HepG2 (cell line): Measurements from ENCODE around the gene BIRC5. TPM values are rescaled to one million over a fixed set of nuclear protein-coding genes. Genes with fewer than 3 reads are reported as not detected.
A peak's percentile ranks its signal among the peaks of the same experiment; 100 is the strongest.

Source experiments
- ARNTL ChIP-seq: sonication (generic); formaldehyde crosslinking; IDR thresholded peaks from 2 replicates; pipeline ENCODE4 v1.4.0; 2020; ENCODE audit warnings: mild to moderate bottlenecking, missing genetic modification reagents
- BHLHE40 ChIP-seq: IDR thresholded peaks from 2 replicates; pipeline ENCODE4 v1.6.1; 2011; ENCODE audit warnings: low read length, improper control_type of control experiment
- BORCS8-MEF2B ChIP-seq: sonication (generic); formaldehyde crosslinking; IDR thresholded peaks from 2 replicates; pipeline ENCODE4 v1.8.0; 2022; ENCODE audit warnings: mild to moderate bottlenecking, missing genetic modification reagents
- GZF1 ChIP-seq: sonication (generic); formaldehyde crosslinking; IDR thresholded peaks from 2 replicates; pipeline ENCODE4 v1.5.1; 2020; ENCODE audit warnings: mild to moderate bottlenecking, missing genetic modification reagents
- HNRNPL ChIP-seq: fragments of 200-400 bp; formaldehyde crosslinking; IDR thresholded peaks from 2 replicates; pipeline ENCODE4 v1.6.1; 2017; ENCODE audit warnings: mild to moderate bottlenecking, low read depth, low read length
- HOXA7 ChIP-seq: sonication (generic); formaldehyde crosslinking; IDR thresholded peaks from 2 replicates; pipeline ENCODE4 v1.8.1; 2022; ENCODE audit warnings: mild to moderate bottlenecking, missing genetic modification reagents, moderate library complexity
- MAFG ChIP-seq: sonication (generic); formaldehyde crosslinking; IDR thresholded peaks from 2 replicates; pipeline ENCODE4 v1.5.1; 2020; ENCODE audit warnings: mild to moderate bottlenecking, missing genetic modification reagents
- NCOA5 ChIP-seq: sonication (generic); formaldehyde crosslinking; IDR thresholded peaks from 2 replicates; pipeline ENCODE4 v1.4.0; 2020; ENCODE audit warnings: missing genetic modification reagents
- NCOR1 ChIP-seq: fragments of 200-600 bp; sonication (generic); IDR thresholded peaks from 2 replicates; pipeline ENCODE4 v1.7.0; 2017; ENCODE audit warnings: antibody characterized with exemption, low read length, borderline replicate concordance
- SAFB2 ChIP-seq: sonication (generic); formaldehyde crosslinking; IDR thresholded peaks from 2 replicates; pipeline ENCODE4 v1.5.1; 2020; ENCODE audit warnings: missing genetic modification reagents, low read depth, mild to moderate bottlenecking, borderline replicate concordance
- SALL1 ChIP-seq: sonication (generic); formaldehyde crosslinking; IDR thresholded peaks from 2 replicates; pipeline ENCODE4 v1.8.0; 2022; ENCODE audit warnings: mild to moderate bottlenecking, missing genetic modification reagents
- SSRP1 ChIP-seq: IDR thresholded peaks from 2 replicates; pipeline ENCODE4 v1.6.1; 2016; ENCODE audit warnings: control low read depth
- STAT5B ChIP-seq: sonication (generic); formaldehyde crosslinking; IDR thresholded peaks from 2 replicates; pipeline ENCODE4 v1.4.0; 2020; ENCODE audit warnings: missing genetic modification reagents
- TRIM24 ChIP-seq: sonication (generic); formaldehyde crosslinking; IDR thresholded peaks from 2 replicates; pipeline ENCODE4 v1.8.0; 2022; ENCODE audit warnings: mild to moderate bottlenecking, missing genetic modification reagents
- ZFP1 ChIP-seq: IDR thresholded peaks from 2 replicates; pipeline ENCODE4 v1.6.1; 2016
- ZNF10 ChIP-seq: sonication (generic); formaldehyde crosslinking; IDR thresholded peaks from 2 replicates; pipeline ENCODE4 v1.4.0; 2020; ENCODE audit warnings: mild to moderate bottlenecking, low read depth, missing genetic modification reagents, borderline replicate concordance
- ZNF205 ChIP-seq: IDR thresholded peaks from 2 replicates; pipeline ENCODE4 v1.6.1; 2018; ENCODE audit warnings: missing biosample characterization, missing genetic modification reagents
- ZNF407 ChIP-seq: sonication (generic); formaldehyde crosslinking; IDR thresholded peaks from one replicate; pipeline ENCODE4 v1.5.1; 2020; ENCODE audit warnings: mild to moderate bottlenecking, missing genetic modification reagents; ENCODE audit errors: not compliant biosample characterization
- ZNF674 ChIP-seq: sonication (generic); formaldehyde crosslinking; IDR thresholded peaks from 2 replicates; pipeline ENCODE4 v1.5.0; 2020; ENCODE audit warnings: low read depth, mild to moderate bottlenecking, missing genetic modification reagents
- ZNF7 ChIP-seq: IDR thresholded peaks from 2 replicates; pipeline ENCODE4 v1.6.1; 2016; ENCODE audit warnings: missing biosample characterization, missing genetic modification reagents
- ZNF792 ChIP-seq: IDR thresholded peaks from 2 replicates; pipeline ENCODE4 v1.6.1; 2016
- polyA plus RNA-seq, 8 experiments: library from polyadenylated mRNA; depleted of rRNA in 3 of 8; stranded (reverse) in 7 of 8; unstranded in 1 of 8; fragments of >200 nt; fragmentation: Illumina TruSeq in 4 of 8; extraction: Trizol in 4 of 8; gene quantifications; 2 replicates each; pipeline versions ENCODE4 v1.2.1 to v1.2.3, GENCODE V29; 2011 to 2016; ENCODE audit warnings: low read depth in 4 of 8, missing spikeins in 1 of 8, mixed read lengths in 1 of 8; ENCODE audit not compliant: insufficient read depth in 1 of 8
- total RNA-seq, 5 experiments: library from RNA; depleted of rRNA; stranded (reverse); fragments of >200 nt; fragmentation: Illumina TruSeq; extraction: Trizol; gene quantifications; 2 replicates each; pipeline ENCODE4 v1.2.3, GENCODE V29; 2016; ENCODE audit warnings: low read depth in 1 of 5
- TF ChIP-seq, protein P1 (sequence below): IDR thresholded peaks from 2 replicates; pipeline ENCODE4 v1.6.1; 2016; ENCODE audit warnings: mild to moderate bottlenecking, missing biosample characterization, missing genetic modification reagents
- TF ChIP-seq, protein P2 (sequence below): sonication (generic); formaldehyde crosslinking; IDR thresholded peaks from 2 replicates; pipeline ENCODE4 v1.8.0; 2022; ENCODE audit warnings: mild to moderate bottlenecking, missing genetic modification reagents, moderate library complexity

BIRC5 gene
- total and polyA plus RNA-seq, 2 of the 13 experiments (the other 11 are each of a cell fraction or from before 2014, with no cell fraction given): 30.3 to 135 TPM

- TF ChIP-seq ARNTL (CRISPR knock-in tag) (no peak; the same call in 1 of the 2 replicates), ZFP1 (CRISPR knock-in tag) (no peak), STAT5B (CRISPR knock-in tag) (no peak), HNRNPL (no peak), ZNF792 (peak; percentile 55; the same call in 1 of the 2 replicates), BHLHE40 (no peak), ZNF205 (peak; percentile 70; the same call in 1 of the 2 replicates), SALL1 (CRISPR knock-in tag) (peak; percentile 71), ZNF407 (CRISPR knock-in tag) (peak; percentile 29), ZNF7 (no peak), MAFG (CRISPR knock-in tag) (no peak), HOXA7 (CRISPR knock-in tag) (no peak), GZF1 (0 out of 2 replicates have a peak, but pooled peaks have one; percentile 30), BORCS8-MEF2B (peak; percentile 91), NCOR1 (peak; percentile 57; the same call in 1 of the 2 replicates), SSRP1 (0 out of 2 replicates have a peak, but pooled peaks have one; percentile 68), TRIM24 (CRISPR knock-in tag) (no peak), NCOA5 (CRISPR knock-in tag) (no peak), ZNF10 (no peak), SAFB2 (peak; percentile 61; the same call in 1 of the 2 replicates), ZNF674 (CRISPR knock-in tag) (no peak)
- TF ChIP-seq, protein P1, sequence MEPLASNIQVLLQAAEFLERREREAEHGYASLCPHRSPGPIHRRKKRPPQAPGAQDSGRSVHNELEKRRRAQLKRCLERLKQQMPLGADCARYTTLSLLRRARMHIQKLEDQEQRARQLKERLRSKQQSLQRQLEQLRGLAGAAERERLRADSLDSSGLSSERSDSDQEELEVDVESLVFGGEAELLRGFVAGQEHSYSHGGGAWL (CRISPR knock-in tag): no peak
- TF ChIP-seq, protein P2, sequence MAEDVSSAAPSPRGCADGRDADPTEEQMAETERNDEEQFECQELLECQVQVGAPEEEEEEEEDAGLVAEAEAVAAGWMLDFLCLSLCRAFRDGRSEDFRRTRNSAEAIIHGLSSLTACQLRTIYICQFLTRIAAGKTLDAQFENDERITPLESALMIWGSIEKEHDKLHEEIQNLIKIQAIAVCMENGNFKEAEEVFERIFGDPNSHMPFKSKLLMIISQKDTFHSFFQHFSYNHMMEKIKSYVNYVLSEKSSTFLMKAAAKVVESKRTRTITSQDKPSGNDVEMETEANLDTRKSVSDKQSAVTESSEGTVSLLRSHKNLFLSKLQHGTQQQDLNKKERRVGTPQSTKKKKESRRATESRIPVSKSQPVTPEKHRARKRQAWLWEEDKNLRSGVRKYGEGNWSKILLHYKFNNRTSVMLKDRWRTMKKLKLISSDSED (CRISPR knock-in tag): no peak
Observed at GRCh38 chr17:78241277-78242023, 27.4 kb downstream of the BIRC5 start (continued).
